Hair follicular keratinocyte (primary cell): ENCODE data around the gene XRCC2. TPM values are rescaled to one million over a fixed set of nuclear protein-coding genes. Genes with fewer than 3 reads are reported as not detected.

Source experiments
- total RNA-seq: library from RNA; depleted of rRNA; stranded (reverse); fragments of >200 nt; gene quantifications from 2 replicates; pipeline ENCODE4 v1.2.3, GENCODE V29; 2015

The XRCC2 gene
- total RNA-seq = 2.3 and 4.6 TPM in 2 replicates

DNA sequence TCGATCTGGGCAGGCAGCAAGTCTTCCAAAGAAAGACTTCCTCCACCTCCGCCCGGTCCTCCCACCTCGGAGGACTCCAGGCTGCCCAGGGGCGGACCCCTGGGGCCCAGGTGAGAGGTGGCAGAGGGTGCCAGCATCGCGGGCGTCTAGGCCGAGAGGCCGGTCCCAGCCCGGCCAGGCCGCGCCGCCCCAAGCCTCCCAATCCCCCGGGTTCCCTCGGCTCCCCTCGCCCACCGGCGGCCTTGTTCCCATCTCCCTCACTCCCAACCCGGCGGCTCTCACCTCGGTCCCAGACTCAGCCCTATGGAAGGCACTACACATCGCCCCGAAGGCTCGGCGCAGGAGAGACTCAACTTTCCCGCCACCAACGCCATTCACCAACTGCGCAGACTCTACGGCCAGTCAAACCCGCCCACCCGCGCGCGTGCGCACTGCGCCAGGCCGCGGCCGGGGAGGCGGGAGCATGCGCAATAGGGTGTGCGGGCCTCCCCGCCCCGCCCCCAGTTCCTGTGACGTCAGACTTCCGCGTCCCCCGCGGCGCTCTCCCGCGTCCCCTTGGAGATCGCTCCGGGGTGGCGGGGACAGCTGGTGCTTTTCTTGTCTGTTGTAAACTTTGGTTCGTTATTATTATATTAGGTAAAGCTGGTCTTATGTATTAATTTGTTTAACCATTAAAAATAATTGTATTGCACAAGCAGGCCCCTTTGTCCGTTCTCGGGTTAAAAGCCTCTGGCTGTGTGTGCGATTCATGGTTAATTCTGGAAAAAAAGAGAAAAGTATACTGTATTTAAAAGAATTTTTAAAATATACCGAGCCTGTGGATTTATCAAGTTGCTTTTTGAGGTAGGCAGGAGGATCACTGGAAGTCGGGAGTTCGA, at the start of gene XRCC2:
XRCC2 (minus strand) TSS at position 383 of the 878 bp plus-strand sequence; CDS start at position 321, 62 bp downstream.

Other genes with a start within 250 kb of the XRCC2 start
- 10.7 and 14.1 TPM in 2 replicates for gene KMT2C, start 240.1 kb downstream of the XRCC2 start, total RNA-seq
- 3.4 TPM in 2 replicates for gene ACTR3B, start 83.6 kb upstream of the XRCC2 start, total RNA-seq